ENCODE measurements around the gene ESR2. TPM values are rescaled to one million over a fixed set of nuclear protein-coding genes. Genes with fewer than 3 reads are reported as not detected.

The ESR2 gene
- total and polyA plus RNA-seq, 2 of the 8 experiments (the other 6 are each of a cell fraction or from before 2014, with no cell fraction given), result 0.19 to 0.23 TPM

GRCh38 chr14:64337888-64338615, 43.9 kb upstream of the ESR2 start (continued):
- TF ChIP-seq SIN3A (conservative IDR thresholded peaks at IDR 0.05 in 1 of 2, IDR thresholded peaks at IDR 0.05 in 1 of 2; ENCODE audit: low read depth in 1 of 2, low read length in 2 of 2), result peak in 1 of 2 experiments; percentile 82; a peak in 2 of 4 replicates
- TF ChIP-seq HDAC6 (IDR thresholded peaks at IDR 0.05; ENCODE audit: low read depth, low read length), result no peak
- TF ChIP-seq USF2 (IDR thresholded peaks at IDR 0.05; ENCODE audit: low read length), result no peak
- TF ChIP-seq MAFK (IDR thresholded peaks at IDR 0.05; ENCODE audit: low read depth, low read length), result no peak
- TF ChIP-seq BCL11A (IDR thresholded peaks at IDR 0.05; ENCODE audit: low read depth in 2 of 2, low read length in 2 of 2), result no peak
- no peak for TF ChIP-seq TAF7 (optimal IDR thresholded peaks at IDR 0.05; ENCODE audit: borderline replicate concordance, low read depth, low read length)
- no peak for TF ChIP-seq JUND (IDR thresholded peaks at IDR 0.05; ENCODE audit: low read length)
- no peak for TF ChIP-seq RXRA (IDR thresholded peaks at IDR 0.05; ENCODE audit: insufficient read depth, low read depth, low read length)
- no peak for TF ChIP-seq NANOG (IDR thresholded peaks at IDR 0.05; ENCODE audit: insufficient read depth, low read depth, low read length, poor library complexity, severe bottlenecking)
- TF ChIP-seq RFX5 (IDR thresholded peaks at IDR 0.05; ENCODE audit: borderline replicate concordance, low read depth, low read length), result no peak
- TF ChIP-seq CHD1 (IDR thresholded peaks at IDR 0.05; ENCODE audit: low read depth, low read length), result no peak
- TF ChIP-seq SAP30 (IDR thresholded peaks at IDR 0.05; ENCODE audit: insufficient read depth, insufficient replicate concordance, low read length), result peak; percentile 93
